IMR-90 (cell line): ENCODE data around the gene PDLIM1.

ENCODE experiments used
- BHLHE40 ChIP-seq: fragments of 150-350 bp; IDR thresholded peaks from 2 replicates; pipeline ENCODE4 v1.6.1; 2016; ENCODE audit warnings: mild to moderate bottlenecking, low read depth, low read length
- CEBPB ChIP-seq: IDR thresholded peaks from 2 replicates; pipeline ENCODE4 v1.6.1; 2012; ENCODE audit warnings: low read depth, low read length, improper control_type of control experiment
- MXI1 ChIP-seq: IDR thresholded peaks from 2 replicates; pipeline ENCODE4 v1.6.1; 2012; ENCODE audit warnings: low read depth, mild to moderate bottlenecking, low read length, moderate library complexity, borderline replicate concordance
- POLR2A ChIP-seq: IDR thresholded peaks from 2 replicates; pipeline ENCODE4 v1.6.1; 2012; ENCODE audit warnings: mild to moderate bottlenecking, low read depth, low read length
- TF ChIP-seq, protein P1 (sequence below): conservative IDR thresholded peaks from 2 replicates; pipeline ENCODE4 v1.5.1; 2012; ENCODE audit warnings: mild to moderate bottlenecking, low read depth, low read length, improper control_type of control experiment
- TF ChIP-seq, protein P2 (sequence below): fragments of 150-350 bp; IDR thresholded peaks from 2 replicates; pipeline ENCODE4 v1.6.1; 2017; ENCODE audit warnings: mild to moderate bottlenecking, antibody characterized with exemption, low read length, low read depth

DNA sequence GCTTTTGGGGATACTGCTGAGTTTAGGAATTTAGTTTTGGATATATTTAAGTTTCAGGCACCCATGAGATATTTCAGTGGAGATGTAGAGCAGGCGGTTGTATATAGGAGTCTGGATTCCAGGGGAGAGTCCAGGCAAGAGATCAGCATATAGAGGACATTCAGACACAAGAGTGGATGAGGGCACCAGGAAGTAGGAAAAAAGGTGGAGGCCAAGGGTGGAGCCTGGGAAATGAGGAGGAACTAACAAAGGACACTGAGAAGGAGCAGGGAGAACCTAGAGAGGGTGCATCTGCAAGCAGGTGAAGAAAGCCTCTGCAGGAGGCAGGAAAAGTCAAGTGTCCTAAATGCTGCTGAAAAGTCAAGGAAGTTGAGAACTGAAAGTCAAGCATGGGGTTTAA is 13.1 kb upstream of the PDLIM1 start:
- TF ChIP-seq, protein P1, sequence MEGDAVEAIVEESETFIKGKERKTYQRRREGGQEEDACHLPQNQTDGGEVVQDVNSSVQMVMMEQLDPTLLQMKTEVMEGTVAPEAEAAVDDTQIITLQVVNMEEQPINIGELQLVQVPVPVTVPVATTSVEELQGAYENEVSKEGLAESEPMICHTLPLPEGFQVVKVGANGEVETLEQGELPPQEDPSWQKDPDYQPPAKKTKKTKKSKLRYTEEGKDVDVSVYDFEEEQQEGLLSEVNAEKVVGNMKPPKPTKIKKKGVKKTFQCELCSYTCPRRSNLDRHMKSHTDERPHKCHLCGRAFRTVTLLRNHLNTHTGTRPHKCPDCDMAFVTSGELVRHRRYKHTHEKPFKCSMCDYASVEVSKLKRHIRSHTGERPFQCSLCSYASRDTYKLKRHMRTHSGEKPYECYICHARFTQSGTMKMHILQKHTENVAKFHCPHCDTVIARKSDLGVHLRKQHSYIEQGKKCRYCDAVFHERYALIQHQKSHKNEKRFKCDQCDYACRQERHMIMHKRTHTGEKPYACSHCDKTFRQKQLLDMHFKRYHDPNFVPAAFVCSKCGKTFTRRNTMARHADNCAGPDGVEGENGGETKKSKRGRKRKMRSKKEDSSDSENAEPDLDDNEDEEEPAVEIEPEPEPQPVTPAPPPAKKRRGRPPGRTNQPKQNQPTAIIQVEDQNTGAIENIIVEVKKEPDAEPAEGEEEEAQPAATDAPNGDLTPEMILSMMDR = no peak
- TF ChIP-seq, protein P2, sequence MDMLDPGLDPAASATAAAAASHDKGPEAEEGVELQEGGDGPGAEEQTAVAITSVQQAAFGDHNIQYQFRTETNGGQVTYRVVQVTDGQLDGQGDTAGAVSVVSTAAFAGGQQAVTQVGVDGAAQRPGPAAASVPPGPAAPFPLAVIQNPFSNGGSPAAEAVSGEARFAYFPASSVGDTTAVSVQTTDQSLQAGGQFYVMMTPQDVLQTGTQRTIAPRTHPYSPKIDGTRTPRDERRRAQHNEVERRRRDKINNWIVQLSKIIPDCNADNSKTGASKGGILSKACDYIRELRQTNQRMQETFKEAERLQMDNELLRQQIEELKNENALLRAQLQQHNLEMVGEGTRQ = no peak
- TF ChIP-seq MXI1 (no peak), POLR2A (no peak), CEBPB (no peak), BHLHE40 (no peak)
